T-helper 22 cell (primary cell): ENCODE results near the gene CPZ.
"Not testable (repeated sequence)": the region's sequence is repeated elsewhere in the genome, so short reads cannot be mapped to it uniquely, and the experiment has no call there.

Experiments used
- DNase-seq: peaks from one replicate; pipeline ENCODE4 v3.0.0-alpha.2; 2020; ENCODE audit warnings: low read depth

CPZ gene

GRCh38 chr4:8640816-8641215, 48.3 kb downstream of the CPZ start:
- no peak for DNase-seq

- DNase-seq = no peak
These were observed 48.7 kb downstream of the CPZ start for GRCh38 chr4:8641256-8641655.

- DNase-seq = no peak
These were observed 49.5 kb downstream of the CPZ start for GRCh38 chr4:8641931-8642650.

- DNase-seq = no peak
These were observed 50.2 kb downstream of the CPZ start for GRCh38 chr4:8642651-8643321.

- DNase-seq = no peak
These were observed 50.9 kb downstream of the CPZ start for GRCh38 chr4:8643441-8643840.

GRCh38 chr4:8643986-8644385, 51.4 kb downstream of the CPZ start:
- no peak for DNase-seq

DNA sequence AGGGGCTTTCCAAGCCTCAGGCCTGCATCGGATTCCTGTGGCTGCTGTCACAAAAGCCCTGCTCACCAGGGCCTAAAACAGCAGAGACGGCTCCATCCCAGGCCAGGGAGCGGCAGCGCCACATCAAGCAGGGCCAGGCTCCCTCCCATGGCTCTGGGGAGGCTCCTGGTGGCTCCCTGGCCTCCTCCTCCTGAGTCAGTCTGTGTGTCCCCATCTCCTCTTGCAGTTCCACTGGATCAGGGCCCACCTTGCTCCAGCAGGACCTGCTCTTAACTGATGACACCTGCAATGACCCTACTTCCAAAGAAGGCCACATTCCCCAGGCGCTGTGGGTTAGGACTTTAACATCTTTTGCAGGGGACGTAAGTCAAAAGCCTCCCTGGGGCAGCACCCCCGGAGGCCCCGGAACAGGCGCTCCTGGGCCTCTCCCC, 51.9 kb downstream of the CPZ start:
- no peak for DNase-seq

GRCh38 chr4:8644966-8645752, 52.6 kb downstream of the CPZ start:
- DNase-seq = no peak

DNA sequence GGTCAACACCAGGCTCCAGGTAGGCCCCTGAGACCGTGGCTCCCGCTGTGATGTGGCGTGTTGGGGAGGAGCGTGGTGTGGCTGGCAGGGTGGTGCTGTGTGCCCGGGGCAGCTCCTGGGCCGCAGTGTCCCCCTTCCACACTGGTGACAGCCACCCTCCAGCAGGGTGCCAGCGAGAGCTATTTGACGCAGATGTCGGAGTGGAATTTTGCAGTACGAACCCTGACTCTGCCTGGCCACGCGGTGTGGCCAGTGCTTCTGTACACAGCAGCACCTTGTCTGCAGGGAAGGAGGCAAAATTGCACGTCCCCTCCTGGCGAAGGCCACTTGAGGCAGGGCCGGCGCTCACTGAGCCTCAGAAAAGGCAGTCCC, 53.2 kb downstream of the CPZ start:
- no peak for DNase-seq

GRCh38 chr4:8646296-8647093, 53.9 kb downstream of the CPZ start:
- DNase-seq = no peak

GRCh38 chr4:8647094-8647570, 54.6 kb downstream of the CPZ start:
- DNase-seq = no peak

DNA sequence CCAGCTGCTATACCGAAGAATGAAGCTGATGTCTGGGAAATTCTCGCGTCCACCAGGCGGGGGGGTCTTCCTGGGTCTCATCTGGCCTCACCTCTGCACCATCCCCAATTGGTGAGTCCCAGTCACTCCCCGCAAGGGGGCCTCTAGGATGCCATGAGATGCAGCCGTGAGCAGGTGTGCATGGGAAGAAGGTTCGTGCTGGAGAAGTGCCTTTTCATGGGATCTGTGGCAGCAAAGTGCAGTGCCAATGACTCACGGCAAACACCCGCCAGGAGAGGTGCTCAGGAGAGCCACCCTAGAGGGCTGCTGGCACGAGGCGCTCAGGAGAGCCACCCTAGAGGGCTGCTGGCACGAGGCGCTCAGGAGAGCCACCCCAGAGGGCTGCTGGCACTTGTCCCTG, 55.1 kb downstream of the CPZ start:
- DNase-seq = no peak

- no peak for DNase-seq
These were observed 55.7 kb downstream of the CPZ start for GRCh38 chr4:8648296-8648695.

- no peak for DNase-seq
These were observed 56.5 kb downstream of the CPZ start for GRCh38 chr4:8648816-8649630.

GRCh38 chr4:8649631-8650361, 57.2 kb downstream of the CPZ start:
- DNase-seq = no peak

GRCh38 chr4:8651661-8652180, 59.2 kb downstream of the CPZ start:
- DNase-seq = no peak

GRCh38 chr4:8652181-8653078, 59.9 kb downstream of the CPZ start:
- DNase-seq = no peak

DNA sequence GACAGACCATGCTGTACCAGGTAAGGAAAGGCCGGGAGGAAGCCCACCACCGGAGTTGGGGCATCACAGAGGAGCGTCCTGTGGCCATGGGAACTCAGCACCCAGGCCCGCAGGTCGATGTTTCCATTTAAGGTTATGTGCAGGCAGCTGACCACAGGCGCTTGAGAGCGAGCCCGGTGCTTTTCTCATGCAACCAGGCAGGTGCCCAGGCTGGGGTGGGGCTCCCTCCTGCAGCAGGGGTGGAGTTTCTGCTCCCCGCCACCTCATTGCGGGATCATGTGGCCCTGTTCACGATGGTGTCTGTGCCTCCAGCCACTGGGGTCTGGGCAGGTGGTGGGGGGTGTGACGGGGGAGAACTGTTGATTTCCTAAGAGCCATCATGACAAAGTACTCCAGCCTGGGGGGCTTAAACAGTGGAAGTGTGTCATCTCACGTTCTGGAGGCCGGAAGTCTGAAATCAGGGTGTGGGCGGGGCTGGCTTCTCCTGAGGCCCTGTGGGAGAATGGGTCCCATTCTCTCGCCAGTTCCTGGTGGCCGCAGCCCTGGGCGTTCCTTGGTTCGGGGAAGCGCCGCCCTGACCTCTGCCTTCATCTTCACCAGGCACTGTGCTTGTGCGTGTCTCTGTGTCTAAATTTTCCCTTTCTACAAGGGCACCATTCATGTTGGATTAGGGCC, 60.9 kb downstream of the CPZ start:
- DNase-seq = no peak

DNA sequence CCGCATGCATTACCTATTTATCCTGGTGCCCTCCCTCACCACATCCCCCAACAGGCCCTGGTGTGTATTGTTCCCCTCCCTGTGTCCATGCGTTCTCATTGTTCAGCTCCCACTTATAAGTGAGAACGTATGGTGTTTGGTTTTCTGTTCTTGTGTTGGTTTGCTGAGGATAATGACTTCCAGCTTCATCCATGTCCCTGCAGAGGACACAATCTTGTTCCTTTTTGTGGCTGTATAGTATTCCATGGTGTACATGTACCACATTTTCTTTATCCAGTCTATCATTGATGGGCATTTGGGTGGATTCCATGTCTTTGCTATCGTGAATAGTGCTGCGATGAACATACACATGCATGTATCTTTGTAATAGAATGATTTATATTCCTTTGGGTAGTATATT, 61.6 kb downstream of the CPZ start:
- DNase-seq = not testable (repeated sequence)
